Right cardiac atrium (tissue), 5 donors: Measurements from ENCODE around the gene TXNDC17. TPM values are rescaled to one million over a fixed set of nuclear protein-coding genes. Genes with fewer than 3 reads are reported as not detected.
A peak's percentile ranks its signal among the peaks of the same experiment; 100 is the strongest.

ENCODE experiments used
- ATAC-seq, 2 donors: fragments of 200-7000 bp; cut with Tn5 transposase; one replicate each; pipeline versions ENCODE4 v1.8.0 to v1.9.1; 2020; ENCODE audit warnings: moderate library complexity in 2 of 2, mild to moderate bottlenecking in 1 of 2
- DNase-seq, 3 donors: peaks; one replicate each; pipeline ENCODE4 v3.0.0-alpha.2; 2020
- H3K27ac ChIP-seq: one replicate; pipeline ENCODE4 v1.5.1; 2013; ENCODE audit warnings: mild to moderate bottlenecking, low read length, control low read depth, moderate library complexity
- H3K27me3 ChIP-seq: one replicate; pipeline ENCODE4 v1.6.1; 2013; ENCODE audit not compliant: control insufficient read depth, insufficient read depth
- H3K4me1 ChIP-seq: one replicate; pipeline ENCODE4 v1.6.1; 2013; ENCODE audit warnings: low read length; ENCODE audit not compliant: control insufficient read depth, insufficient read depth
- H3K4me3 ChIP-seq: one replicate; pipeline ENCODE4 v1.5.1; 2013; ENCODE audit warnings: low read length, control low read depth
- H3K9me3 ChIP-seq: one replicate; pipeline ENCODE4 v1.6.1; 2013; ENCODE audit warnings: low read length; ENCODE audit not compliant: control insufficient read depth
- WGBS: extraction: QIAGEN DNeasy Blood & Tissue Kit; methylation state at CpG from one replicate; pipeline ENCODE4 v1.1.7; 2013; 5-methylcytosine and 5-hydroxymethylcytosine counted together
- intact Hi-C, 4 donors: fragments of 100-400 bp; cut with DNase I; formaldehyde crosslinking; loops; one replicate each; pipeline versions ENCODE4 v1.11.0 to v1.14.0; 2022 to 2023
- polyA plus RNA-seq: library from polyadenylated mRNA; stranded (reverse); fragments of 200-250 nt; gene quantifications from one replicate; pipeline ENCODE4 v1.2.3, GENCODE V29; 2013
- total RNA-seq, 4 donors: library from RNA; stranded (reverse); fragmentation: NEBNext Ultra II Directional; extraction: Animal tissue kit (Norgen Biotek cat#: 25700); gene quantifications; one replicate each; pipeline ENCODE4 v1.2.1, GENCODE V29; 2021
- donor health status: healthy with polysubstance abuse.
- donor health status: DM: no; HTN: yes; CAD: no.
- donor health status: DM: no; HTN: no; CAD: no.
- donor health status: DM: no; HTN: yes; CAD: no; lungs with severe emphysema.
- donor health status: DM: yes; HTN: yes; CAD: no.

Gene TXNDC17
- total and polyA plus RNA-seq, 5 donors, result 40.3 to 129 (median 50.4) TPM

DNA sequence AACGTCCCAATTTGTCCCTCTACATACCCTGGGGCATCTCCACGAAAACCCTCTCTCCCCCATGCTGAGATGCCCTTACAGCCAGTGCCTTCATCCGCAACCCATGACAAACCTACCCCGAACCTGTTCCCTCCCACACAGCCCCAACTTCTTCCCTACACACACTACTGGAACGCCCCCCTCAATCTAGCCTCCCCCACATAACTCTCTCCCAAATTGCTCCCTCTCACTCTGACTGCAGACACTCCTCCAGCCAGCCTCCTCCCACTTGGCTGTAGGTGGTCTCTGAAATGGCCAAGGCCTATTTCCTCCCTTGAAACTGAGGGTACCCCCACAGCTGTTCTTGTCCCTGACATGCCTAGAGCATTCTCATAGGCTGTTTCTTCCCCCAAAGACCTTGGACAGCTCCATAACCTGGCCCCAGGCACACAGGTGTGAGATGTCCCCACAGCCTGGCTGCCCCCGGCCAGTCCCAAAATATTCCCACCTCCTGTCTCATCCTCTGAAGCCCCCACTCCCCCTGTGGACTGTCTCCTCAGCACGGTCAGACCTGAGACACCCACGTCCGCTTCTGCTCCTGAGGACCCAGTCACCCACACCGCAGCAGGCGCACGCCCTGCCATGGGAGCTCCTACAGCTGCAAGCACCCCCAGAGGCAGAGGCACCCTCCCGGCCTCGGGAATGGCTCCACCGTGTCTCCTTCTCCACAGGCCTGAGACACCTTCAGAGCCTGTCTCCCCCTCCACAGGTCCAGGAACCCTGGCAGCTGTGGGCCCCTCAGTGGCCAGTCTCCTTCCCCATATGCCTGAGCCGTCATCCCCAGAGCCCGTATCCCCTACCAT, 4.0 kb upstream of the TXNDC17 start:
- Histone ChIP-seq H3K4me3 (no peak overlapping the region), H3K9me3 (no peaks in the 10 kb centered on the region), H3K27ac (no peak overlapping the region), H3K4me1 (no peaks in the 10 kb centered on the region), H3K27me3 (no peaks in the 10 kb centered on the region)
- WGBS, result 89% methylated on average over 17 of the region's 17 CpGs
- intact Hi-C loops, result no loop called here
- DNase-seq (no peak), ATAC-seq (no peak)

DNA sequence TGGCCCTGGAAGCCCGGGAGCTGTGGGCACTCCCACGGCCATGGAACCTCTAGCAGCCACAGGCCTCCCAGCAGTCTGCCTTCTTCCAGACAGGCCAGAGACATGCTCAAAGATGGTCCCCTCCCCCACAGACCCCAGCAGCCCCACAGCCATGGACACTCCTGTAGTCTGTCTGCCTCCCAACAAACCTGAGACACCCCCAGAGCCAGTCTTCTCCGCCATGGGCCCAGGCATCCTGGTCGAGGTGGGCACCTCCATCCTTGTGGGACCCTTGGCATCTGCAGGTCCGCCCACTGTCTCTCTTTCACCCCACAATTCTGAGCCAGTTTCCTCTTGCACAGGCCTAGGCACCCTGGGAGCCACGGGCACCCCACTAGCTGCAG, 3.4 kb upstream of the TXNDC17 start:
- Histone ChIP-seq H3K27ac (no peak overlapping the region), H3K4me3 (no peak overlapping the region), H3K9me3 (no peaks in the 10 kb centered on the region), H3K4me1 (no peaks in the 10 kb centered on the region), H3K27me3 (no peaks in the 10 kb centered on the region)
- DNase-seq (peak in 1 of 3 donors; percentile 35), ATAC-seq (no peak)
- 91% methylated on average over 6 of the region's 6 CpGs for WGBS
- intact Hi-C loops, result no loop called here

- Histone ChIP-seq H3K27ac (no peak overlapping the region), H3K27me3 (no peaks in the 10 kb centered on the region), H3K9me3 (no peaks in the 10 kb centered on the region), H3K4me1 (no peaks in the 10 kb centered on the region), H3K4me3 (no peak overlapping the region)
- DNase-seq (peak in 1 of 3 donors; percentile 54), ATAC-seq (no peak)
- intact Hi-C loops, result no loop called here
- 76% methylated on average over 24 of the region's 24 CpGs for WGBS
Observed at GRCh38 chr17:6638046-6638908, 2.6 kb upstream of the TXNDC17 start.

- DNase-seq (peak in 2 of 3 donors; percentile 47 to 60), ATAC-seq (no peak)
- no peaks in the 10 kb centered on the region for H3K9me3 ChIP-seq
- 49% methylated on average over 15 of the region's 15 CpGs for WGBS
- H3K27me3 ChIP-seq, result no peaks in the 10 kb centered on the region
- no peaks in the 10 kb centered on the region for H3K4me1 ChIP-seq
- no peak overlapping the region for H3K27ac ChIP-seq
- intact Hi-C loops, result no loop called here
- H3K4me3 ChIP-seq, result peak overlapping the region; percentile 96
Observed at GRCh38 chr17:6639014-6639585, 1.8 kb upstream of the TXNDC17 start.

GRCh38 chr17:6639586-6640535, 999 bp upstream of the TXNDC17 start:
- intact Hi-C loops, result no loop called here
- no peaks in the 10 kb centered on the region for H3K9me3 ChIP-seq
- peak; percentile 34 to 72 (median 67) for DNase-seq
- H3K4me1 ChIP-seq, result no peaks in the 10 kb centered on the region
- ATAC-seq, result peak; percentile 40 to 64
- peak overlapping the region; percentile 96 for H3K4me3 ChIP-seq
- no peaks in the 10 kb centered on the region for H3K27me3 ChIP-seq
- no peak overlapping the region for H3K27ac ChIP-seq
- under 1% methylated on average over 67 of the region's 67 CpGs for WGBS

- ATAC-seq (peak; percentile 5 to 36), DNase-seq (no peak)
- Histone ChIP-seq H3K4me1 (no peaks in the 10 kb centered on the region), H3K4me3 (peak overlapping the region; percentile 96), H3K27me3 (no peaks in the 10 kb centered on the region), H3K27ac (peak overlapping the region; percentile 81), H3K9me3 (no peaks in the 10 kb centered on the region)
- 3% methylated on average over 20 of the region's 20 CpGs for WGBS
- intact Hi-C loops, result no loop called here
Observed at GRCh38 chr17:6641247-6641863, 495 bp downstream of the TXNDC17 start.

DNA sequence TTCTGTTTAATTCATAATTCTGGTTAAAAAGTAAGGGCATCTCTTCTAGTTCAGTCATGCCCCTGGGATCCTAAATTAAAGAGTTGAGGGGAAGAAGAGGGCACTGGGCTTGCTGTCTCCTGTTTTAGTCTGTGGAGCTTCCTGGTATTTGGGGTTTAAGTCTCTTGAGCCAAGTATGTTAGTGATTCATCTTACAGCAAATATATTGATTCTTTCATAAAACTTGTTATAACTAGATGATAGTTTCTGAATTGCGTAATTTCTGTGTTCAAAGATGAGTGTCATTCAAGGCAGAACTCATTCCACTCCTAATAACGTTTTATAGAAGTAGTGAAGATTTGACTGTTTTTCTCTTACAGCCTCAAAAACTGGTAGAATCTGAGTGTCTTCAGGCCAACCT, 1.7 kb downstream of the TXNDC17 start:
- no peaks in the 10 kb centered on the region for H3K9me3 ChIP-seq
- ATAC-seq (no peak), DNase-seq (no peak)
- H3K4me1 ChIP-seq, result no peaks in the 10 kb centered on the region
- H3K27ac ChIP-seq, result no peak overlapping the region
- intact Hi-C loops, result no loop called here
- WGBS, result 69% methylated on average over 2 of the region's 2 CpGs
- no peak overlapping the region for H3K4me3 ChIP-seq
- no peaks in the 10 kb centered on the region for H3K27me3 ChIP-seq

DNA sequence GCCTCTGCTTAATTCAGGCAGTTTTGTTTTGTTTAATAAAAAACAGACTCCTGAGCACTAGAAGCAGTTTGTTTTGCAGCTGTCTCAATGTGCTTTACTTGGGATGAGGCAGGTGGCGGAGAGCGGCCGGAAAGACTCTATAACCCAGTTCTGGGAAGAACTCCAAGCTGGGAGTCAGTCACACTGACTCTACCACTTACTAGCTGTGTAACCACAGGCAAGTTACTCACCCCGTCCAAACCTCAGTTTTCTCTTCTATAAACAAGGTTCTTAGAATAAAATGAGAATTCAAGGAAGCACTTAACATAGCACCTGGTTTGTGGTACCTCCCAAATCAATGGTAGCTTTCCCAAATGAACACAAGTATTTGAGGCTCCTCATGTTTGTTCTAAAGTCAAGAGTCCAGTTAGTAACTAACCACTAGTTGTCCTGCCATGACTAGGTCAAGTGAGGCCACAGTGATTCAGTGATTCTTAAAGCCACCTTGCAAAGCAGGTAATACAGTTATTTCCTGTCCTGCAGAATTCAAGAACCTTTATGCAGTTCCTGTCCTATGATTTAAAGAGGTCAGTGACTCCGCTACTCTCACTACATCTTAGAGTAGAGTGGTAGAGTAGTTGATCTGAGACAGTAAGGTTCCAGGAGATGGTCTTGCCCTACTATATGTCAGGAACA, 2.7 kb downstream of the TXNDC17 start:
- H3K27ac ChIP-seq, result no peak overlapping the region
- 83% methylated on average over 5 of the region's 5 CpGs for WGBS

DNA sequence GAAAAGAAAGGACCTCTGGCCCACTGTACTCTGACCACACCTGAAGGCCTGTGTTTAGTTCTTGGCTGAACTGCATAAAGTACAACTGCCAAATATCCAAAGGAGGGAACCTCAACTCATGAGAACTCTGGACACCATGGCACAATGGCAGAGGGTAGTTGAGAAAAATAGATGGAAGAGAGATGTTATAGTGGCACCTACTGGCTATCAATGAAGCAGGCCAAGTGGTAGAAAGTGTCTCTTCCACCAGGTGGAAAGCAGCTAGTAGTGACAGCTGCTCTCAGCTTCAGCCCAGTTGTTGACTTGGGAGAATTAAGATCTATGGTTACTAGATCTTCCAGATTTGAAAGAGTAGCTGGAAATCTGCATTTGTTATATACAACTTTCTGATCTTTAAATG, 7.3 kb downstream of the TXNDC17 start:
- H3K4me3 ChIP-seq, result no peak overlapping the region
- H3K9me3 ChIP-seq, result no peaks in the 10 kb centered on the region
- no peak overlapping the region for H3K27ac ChIP-seq
- DNase-seq (no peak), ATAC-seq (no peak)
- peaks cover 4% of the 10 kb centered on the region for H3K4me1 ChIP-seq
- no peaks in the 10 kb centered on the region for H3K27me3 ChIP-seq
- intact Hi-C loops, result no loop called here

More for the DNA sequence above, 2.7 kb downstream of the TXNDC17 start:
- Histone ChIP-seq H3K4me1 (no peaks in the 10 kb centered on the region), H3K27me3 (no peaks in the 10 kb centered on the region), H3K4me3 (no peak overlapping the region), H3K9me3 (no peaks in the 10 kb centered on the region)
- DNase-seq, result no peak
- intact Hi-C loops, result no loop called here
- ATAC-seq, result no peak
